ENCODE results near the gene CHTOP.
"Not testable (repeated sequence)": the region's sequence is repeated elsewhere in the genome, so short reads cannot be mapped to it uniquely, and the experiment has no call there.

Gene CHTOP

DNA sequence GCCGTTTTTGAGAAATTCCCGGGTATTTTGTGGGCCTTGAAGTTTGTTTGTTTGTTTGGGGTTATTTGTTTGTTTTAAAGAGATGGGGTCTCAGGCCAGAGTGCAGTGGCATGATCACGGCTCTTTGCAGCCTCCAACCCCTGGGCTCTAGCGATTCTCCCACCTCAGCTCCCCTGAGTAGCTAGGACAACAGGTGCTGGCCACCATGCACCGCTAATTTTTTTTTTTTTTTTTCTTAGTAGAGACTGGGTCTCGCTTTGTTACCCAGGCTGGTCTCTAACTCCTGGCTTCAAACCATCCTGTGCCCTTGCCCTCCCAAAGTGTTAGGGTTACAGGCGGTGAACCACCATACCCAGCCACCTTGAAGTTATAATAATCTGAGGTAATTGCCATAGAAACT lies 2.0 kb downstream of the CHTOP start:
- no peak for DNase-seq

- no peak for DNase-seq
These were observed 2.4 kb downstream of the CHTOP start for GRCh38 chr1:153636312-153636711.

DNA sequence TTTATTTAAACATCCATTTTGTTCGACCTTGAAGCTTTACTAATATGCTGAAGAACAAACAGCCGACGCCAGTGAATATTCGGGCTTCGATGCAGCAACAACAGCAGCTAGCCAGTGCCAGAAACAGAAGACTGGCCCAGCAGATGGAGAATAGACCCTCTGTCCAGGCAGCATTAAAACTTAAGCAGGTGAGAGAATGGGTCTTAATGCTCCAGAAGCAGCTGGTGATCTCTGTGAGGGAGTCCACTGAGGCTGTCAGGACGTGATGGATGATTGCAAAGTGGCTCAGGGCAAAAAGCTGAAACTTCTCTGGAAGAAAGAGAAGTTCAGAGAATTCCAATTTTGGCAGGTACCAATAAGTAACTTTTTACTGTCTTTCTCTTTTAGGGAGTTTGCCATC lies 4.4 kb downstream of the CHTOP start:
- DNase-seq = no peak

DNA sequence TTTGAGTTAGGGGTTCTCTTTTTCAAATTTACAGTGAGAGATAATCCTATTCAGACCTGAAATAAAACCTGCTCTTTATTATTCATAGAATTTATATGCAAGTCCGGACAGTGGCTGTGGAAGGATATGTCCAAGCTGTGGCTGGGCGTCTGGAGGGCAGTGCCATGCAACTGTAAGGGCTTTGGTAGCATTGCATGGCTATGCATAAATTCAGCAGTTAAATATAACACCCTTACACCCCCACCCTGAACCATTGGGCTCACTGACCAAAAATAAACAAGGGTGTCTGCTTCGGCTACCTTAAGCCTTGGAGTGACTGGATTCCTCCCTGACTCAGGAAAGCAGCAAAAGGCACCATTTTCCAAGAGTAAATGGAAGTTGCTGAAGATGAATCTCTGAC lies 5.4 kb downstream of the CHTOP start:
- DNase-seq = no peak

DNA sequence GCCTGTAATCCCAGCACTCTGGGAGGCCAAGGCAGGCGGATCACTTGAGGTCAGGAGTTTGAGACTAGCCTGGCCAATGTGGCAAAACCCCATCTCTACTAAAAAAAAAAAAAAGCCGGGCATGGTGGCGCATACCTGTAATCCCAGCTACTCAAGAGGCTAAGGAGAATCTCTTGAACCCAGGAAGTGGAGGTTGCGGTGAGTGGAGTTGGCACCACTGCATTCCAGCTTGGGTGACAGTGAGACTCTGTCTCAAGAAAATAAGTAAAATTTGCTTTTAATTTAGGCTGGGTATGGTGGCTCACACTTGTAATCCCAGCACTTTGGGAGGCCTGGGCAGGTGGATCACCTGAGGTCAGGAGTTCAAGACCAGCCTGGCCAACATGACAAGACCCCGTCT lies 6.3 kb downstream of the CHTOP start:
- not testable (repeated sequence) for DNase-seq

DNA sequence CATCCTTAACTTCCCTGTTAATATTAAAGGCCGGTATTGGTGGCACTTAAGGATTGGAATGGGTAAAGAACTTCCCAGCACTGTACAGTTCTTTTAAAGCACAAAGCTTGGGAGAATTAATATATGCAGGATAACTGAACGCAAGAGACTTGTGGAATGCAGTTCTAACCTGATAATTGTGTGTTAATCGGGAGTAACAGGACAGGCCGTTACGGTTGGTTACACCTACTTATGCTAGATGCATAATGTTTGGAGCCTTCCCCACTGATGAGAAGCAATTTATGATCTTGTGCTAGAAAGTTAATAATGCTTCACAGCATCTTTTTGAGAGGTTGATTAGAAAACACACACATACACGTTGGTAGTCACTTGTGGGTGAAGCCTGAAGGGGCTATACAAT lies 7.0 kb downstream of the CHTOP start:
- DNase-seq = no peak

- DNase-seq = no peak
These were observed 8.3 kb downstream of the CHTOP start for GRCh38 chr1:153642161-153642560.

DNA sequence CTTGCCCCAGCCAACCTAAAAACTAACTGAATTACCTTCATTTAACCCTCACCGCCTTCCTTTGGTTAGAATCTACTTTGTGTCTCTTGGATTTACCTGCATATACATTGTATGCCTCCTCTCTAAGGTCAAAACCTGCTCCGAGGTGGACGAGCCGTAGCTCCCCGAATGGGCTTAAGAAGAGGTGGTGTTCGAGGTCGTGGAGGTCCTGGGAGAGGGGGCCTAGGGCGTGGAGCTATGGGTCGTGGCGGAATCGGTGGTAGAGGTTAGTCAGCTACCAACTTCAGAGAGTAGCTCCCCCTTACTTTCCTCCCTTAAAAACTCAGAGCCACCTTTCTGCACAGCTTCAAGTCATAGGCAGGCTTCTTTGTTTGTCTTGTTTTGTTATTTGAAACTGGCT lies 9.2 kb downstream of the CHTOP start:
- DNase-seq = no peak

DNA sequence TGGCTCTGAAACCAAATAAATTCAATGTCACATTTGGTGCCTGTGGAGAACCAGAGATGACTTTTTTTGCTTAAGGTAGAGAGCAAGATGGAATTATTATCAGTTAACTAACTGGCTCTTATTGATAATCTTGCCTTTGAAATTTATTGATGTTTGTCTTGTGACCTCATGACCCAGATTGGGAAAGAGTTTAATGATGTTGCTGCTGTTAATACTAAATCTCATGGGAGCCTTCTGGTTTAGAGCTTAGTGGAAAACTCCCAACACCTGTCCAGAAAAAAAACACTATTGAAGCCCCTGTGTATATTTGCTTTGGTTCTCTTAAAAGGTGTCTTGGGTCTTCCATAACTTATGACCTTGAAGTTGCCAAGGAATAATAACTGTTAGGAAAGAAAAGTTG lies 9.9 kb downstream of the CHTOP start:
- no peak for DNase-seq

GRCh38 chr1:153646672-153647345 lies 12.9 kb downstream of the CHTOP start:
- no peak for DNase-seq

- no peak for DNase-seq
These were observed 13.5 kb downstream of the CHTOP start for GRCh38 chr1:153647346-153647714.

DNA sequence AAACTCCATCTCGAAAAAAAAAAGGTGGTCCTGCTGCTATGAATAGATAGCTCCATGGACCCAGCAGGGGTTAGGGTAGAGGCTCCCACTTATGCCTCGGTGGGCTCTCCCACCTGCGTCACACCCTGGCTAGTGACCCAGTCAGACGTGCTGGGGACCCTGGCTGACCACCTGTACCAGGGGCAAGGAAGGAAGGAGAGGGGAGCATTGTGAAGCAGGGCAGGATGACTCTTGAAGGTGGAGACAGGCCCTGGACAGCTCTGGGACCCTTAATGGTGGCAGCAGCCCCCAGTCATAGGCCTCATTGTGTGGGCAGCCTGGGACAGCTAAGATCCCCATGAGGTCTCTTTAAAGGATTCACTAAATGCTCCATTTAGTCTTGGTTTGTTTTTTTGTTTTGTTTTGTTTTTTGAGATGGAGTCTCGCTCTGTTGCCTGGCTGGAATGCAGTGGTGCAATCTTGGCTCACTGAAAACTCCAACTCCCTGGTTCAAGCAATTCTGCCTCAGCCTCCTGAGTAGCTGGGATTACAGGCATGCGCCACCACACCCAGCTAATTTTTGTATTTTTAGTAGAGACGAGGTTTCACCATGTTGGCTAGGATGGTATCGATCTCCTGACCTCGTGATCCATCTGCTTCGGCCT lies 14.3 kb downstream of the CHTOP start:
- DNase-seq = no peak

GRCh38 chr1:153649137-153649862 lies 15.4 kb downstream of the CHTOP start:
- DNase-seq = peak in 1 of 2 donors; percentile 30

DNA sequence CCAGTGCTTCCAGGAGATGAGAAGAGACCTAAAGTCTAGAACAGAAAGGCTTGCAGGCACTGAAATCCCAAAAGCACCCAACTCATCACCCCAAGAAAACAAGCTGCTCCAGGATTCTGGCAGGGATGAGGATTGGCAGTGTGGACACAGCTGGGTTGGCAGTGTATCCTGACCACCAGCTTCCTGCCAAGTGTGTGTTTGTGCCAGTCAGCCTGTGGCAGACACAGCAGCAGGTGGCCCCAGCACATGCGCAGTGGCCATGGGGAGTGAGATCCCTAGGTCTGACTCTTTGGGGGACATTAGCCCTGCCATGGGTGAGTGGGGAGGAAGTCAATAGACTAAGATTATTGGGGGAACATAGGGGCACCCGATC lies 16.0 kb downstream of the CHTOP start:
- no peak for DNase-seq

DNA sequence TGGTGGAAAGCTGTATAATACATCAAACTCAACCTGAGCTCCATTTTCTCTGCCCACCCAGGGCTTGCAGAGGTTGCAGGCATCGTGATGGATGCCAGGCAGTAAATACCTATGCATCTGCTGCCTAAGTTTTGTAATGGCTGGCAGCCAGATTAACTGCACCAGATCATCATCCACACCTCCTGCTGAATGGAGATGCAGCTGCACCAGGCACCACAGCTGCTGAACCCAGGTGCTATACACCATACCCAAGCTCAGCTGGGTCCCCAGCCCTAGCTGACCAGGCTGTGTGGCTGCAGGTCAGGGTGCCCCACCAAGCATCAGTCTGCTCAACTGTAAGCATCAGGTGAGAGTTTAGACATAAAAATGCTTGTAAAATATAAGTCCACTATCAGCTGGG lies 17.9 kb downstream of the CHTOP start:
- DNase-seq = no peak

- DNase-seq = no peak
These were observed 19.1 kb downstream of the CHTOP start for GRCh38 chr1:153652805-153653500.

GRCh38 chr1:153655333-153655732 lies 21.5 kb downstream of the CHTOP start:
- no peak for DNase-seq

DNA sequence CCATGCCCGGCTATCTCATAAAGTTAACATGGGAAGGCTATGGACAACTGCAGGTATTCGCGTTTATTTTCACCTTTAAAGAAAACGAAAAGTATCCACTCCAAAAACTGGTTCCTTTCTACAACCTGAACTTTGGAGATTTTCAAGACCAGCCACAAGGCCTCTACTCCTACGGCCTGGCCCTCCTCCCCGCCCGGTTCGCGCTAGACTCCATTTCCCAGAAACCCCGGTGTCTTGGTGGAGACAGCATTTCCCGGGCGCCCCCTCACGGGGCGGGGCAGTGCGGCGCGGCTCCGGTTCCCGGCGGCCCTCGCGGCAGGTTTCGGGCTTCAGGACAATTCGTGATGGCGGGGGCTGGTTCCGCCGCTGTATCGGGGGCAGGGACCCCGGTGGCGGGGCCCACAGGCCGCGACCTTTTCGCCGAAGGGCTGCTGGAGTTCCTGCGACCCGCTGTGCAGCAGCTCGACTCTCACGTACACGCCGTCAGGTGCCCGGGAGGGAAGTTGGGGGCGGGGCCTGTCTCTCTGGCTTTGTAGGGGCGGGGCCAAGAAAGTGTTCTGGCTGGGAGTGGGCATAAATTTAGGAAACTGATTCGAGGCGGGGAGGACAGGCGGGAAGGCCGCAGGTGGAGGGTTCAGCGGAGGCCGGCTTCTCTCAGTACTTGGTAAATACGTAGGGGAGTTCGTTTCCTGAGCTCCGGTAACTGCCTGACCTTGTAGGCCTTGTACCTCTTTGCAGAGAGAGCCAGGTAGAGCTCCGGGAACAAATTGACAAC lies 24.7 kb downstream of the CHTOP start, which contains the start of gene SNAPIN:
SNAPIN (plus strand) TSS at position 304 of the 775 bp plus-strand sequence; CDS start at position 345, 41 bp downstream.
- peak; percentile 88 to 91 for DNase-seq

DNA sequence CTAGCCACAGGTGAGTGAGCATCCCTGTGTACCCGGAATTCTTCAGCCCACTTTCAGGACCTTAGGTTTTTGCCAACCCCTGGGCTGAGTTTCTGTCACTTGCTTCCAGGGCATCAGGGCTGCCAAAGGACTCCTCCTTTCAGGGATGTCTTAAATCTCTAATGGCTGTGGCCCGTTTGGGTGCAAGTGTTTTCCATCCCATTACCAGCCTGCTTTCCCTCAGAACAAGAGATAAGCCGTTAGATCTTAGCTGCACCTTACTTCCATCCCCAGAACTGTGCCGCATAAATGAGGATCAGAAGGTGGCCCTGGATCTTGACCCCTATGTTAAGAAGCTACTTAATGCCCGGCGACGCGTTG lies 25.3 kb downstream of the CHTOP start:
- DNase-seq = no peak

GRCh38 chr1:153659656-153660055 lies 25.8 kb downstream of the CHTOP start:
- DNase-seq = no peak

DNA sequence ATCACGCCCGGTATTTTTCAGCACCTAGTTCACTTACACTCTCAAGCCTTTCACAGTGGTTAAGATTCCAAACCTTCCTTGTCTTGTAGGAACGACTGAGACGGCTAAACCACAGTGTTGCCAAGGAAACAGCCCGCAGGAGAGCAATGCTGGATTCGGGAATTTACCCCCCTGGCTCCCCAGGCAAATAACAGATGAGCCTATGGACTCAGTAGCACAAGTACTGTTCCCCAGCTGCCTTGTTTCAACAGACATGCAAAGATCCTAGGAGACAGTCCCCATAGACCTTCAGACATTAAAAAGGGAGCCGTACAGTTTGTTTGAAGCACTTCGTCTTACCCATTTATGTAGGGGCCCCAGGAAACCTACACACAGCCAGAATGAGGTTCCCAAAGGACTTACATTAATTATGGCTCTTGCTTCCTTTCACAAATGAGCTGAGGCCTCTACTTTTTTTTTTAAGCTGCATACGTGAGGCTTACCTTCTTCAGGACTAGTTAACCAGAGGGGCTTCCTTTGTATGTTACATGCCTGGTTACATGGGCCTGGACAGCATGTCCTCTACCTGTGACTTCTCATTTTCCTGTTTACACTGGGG lies 27.3 kb downstream of the CHTOP start:
- DNase-seq = no peak

DNA sequence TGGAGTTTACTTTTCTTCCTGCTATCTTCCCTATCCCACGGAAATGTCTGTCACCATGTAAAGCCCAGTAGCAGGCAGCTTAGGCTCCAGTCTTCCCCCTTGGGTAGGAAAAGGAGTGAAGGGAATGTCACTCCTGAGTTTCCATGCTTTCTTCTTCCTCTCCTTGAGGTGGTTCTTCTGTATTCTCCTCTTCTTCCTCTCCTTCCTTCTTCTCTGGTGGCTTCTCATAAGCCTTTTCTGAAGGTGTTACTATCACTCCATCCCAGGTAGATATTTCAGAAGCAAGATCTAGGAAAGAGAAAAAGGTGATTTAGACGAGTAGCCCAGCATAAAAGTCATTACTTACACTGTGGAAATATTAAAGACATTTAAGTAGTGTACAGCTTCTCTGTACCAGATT lies 28.4 kb downstream of the CHTOP start:
- no peak for DNase-seq

All from CD4-positive, alpha-beta T cell treated with Interleukin-1 beta for 1 hour (primary cell).